Cardiac septum (tissue), 1 donor: ENCODE data around the gene SCAI. TPM values are rescaled to one million over a fixed set of nuclear protein-coding genes. Genes with fewer than 3 reads are reported as not detected.
"Not testable (repeated sequence)": the region's sequence is repeated elsewhere in the genome, so short reads cannot be mapped to it uniquely, and the experiment has no call there.

Experiments
- DNase-seq: peaks from one replicate; pipeline ENCODE4 v3.0.0-alpha.2; 2020; ENCODE audit warnings: low spot score
- intact Hi-C: fragments of 100-400 bp; cut with DNase I; formaldehyde crosslinking; loops from one replicate; pipeline ENCODE4 v1.14.0; 2022
- total RNA-seq: library from RNA; stranded (reverse); fragmentation: NEBNext Ultra II Directional; extraction: Animal tissue kit (Norgen Biotek cat#: 25700); gene quantifications from one replicate; pipeline ENCODE4 v1.2.1, GENCODE V29; 2021
- donor health status: DM: no; HTN: no; CAD: no.

SCAI gene
- total RNA-seq, 1 donor from 2014 or later, result 4.8 TPM

- intact Hi-C loops, result no loop called here
- no peak for DNase-seq
These were observed 76.3 kb downstream of the SCAI start for GRCh38 chr9:125066839-125067619.

GRCh38 chr9:125061391-125061790 lies 81.9 kb downstream of the SCAI start:
- no peak for DNase-seq
- intact Hi-C loops, result no loop called here

- no peak for DNase-seq
- intact Hi-C loops, result no loop called here
These were observed 93.9 kb downstream of the SCAI start for GRCh38 chr9:125049212-125050049.

- DNase-seq, result no peak
- intact Hi-C loops, result no loop called here
These were observed 99.7 kb downstream of the SCAI start for GRCh38 chr9:125043631-125044030.

- DNase-seq, result no peak
- intact Hi-C loops, result no loop called here
These were observed 100.2 kb downstream of the SCAI start for GRCh38 chr9:125043148-125043547.

GRCh38 chr9:125038166-125038565 lies 105.2 kb downstream of the SCAI start:
- intact Hi-C loops, result no loop called here
- DNase-seq, result no peak

GRCh38 chr9:125028041-125028440 lies 115.3 kb downstream of the SCAI start:
- no peak for DNase-seq
- intact Hi-C loops, result no loop called here

GRCh38 chr9:125024917-125025316 lies 118.4 kb downstream of the SCAI start:
- intact Hi-C loops, result no loop called here

GRCh38 chr9:125021069-125021468 lies 122.3 kb downstream of the SCAI start:
- DNase-seq, result no peak
- intact Hi-C loops, result no loop called here

More at GRCh38 chr9:125024917-125025316, 118.4 kb downstream of the SCAI start:
- no peak for DNase-seq

- intact Hi-C loops, DNase-seq: not testable (repeated sequence)
These were observed 127.7 kb downstream of the SCAI start for GRCh38 chr9:125015655-125016054.

- intact Hi-C loops, DNase-seq: not testable (repeated sequence)
These were observed 131.3 kb downstream of the SCAI start for GRCh38 chr9:125012013-125012412.

GRCh38 chr9:125008599-125008998 lies 134.7 kb downstream of the SCAI start:
- DNase-seq, result no peak
- intact Hi-C loops, result no loop called here

GRCh38 chr9:125003332-125003731 lies 140.0 kb downstream of the SCAI start:
- intact Hi-C loops, result no loop called here
- DNase-seq, result no peak

GRCh38 chr9:124983698-124984097 lies 159.6 kb downstream of the SCAI start:
- intact Hi-C loops, result no loop called here
- DNase-seq, result no peak

- no peak for DNase-seq
- intact Hi-C loops, result no loop called here
These were observed 162.9 kb downstream of the SCAI start for GRCh38 chr9:124980431-124980830.

GRCh38 chr9:124975131-124975530 lies 168.2 kb downstream of the SCAI start:
- no peak for DNase-seq
- intact Hi-C loops, result no loop called here

GRCh38 chr9:124973807-124974206 lies 169.5 kb downstream of the SCAI start:
- intact Hi-C loops, result no loop called here
- DNase-seq, result no peak

- intact Hi-C loops, result no loop called here
- DNase-seq, result no peak
These were observed 171.0 kb downstream of the SCAI start for GRCh38 chr9:124972241-124972770.

GRCh38 chr9:124969401-124969800 lies 173.9 kb downstream of the SCAI start:
- intact Hi-C loops, result no loop called here
- DNase-seq, result no peak

- intact Hi-C loops, result no loop called here
- no peak for DNase-seq
These were observed 175.1 kb downstream of the SCAI start for GRCh38 chr9:124968238-124968637.
